HG03135 (cell line): ENCODE data around the gene ANKFY1.
A peak's percentile ranks its signal among the peaks of the same experiment; 100 is the strongest.
"Not testable (repeated sequence)": the region's sequence is repeated elsewhere in the genome, so short reads cannot be mapped to it uniquely, and the experiment has no call there.

Experiments
- ATAC-seq: cut with Tn5 transposase; IDR thresholded peaks from one replicate; pipeline ENCODE4 v1.9.1; 2021; ENCODE audit warnings: mild to moderate bottlenecking, moderate library complexity; ENCODE audit not compliant: unreplicated experiment

ANKFY1 gene

DNA sequence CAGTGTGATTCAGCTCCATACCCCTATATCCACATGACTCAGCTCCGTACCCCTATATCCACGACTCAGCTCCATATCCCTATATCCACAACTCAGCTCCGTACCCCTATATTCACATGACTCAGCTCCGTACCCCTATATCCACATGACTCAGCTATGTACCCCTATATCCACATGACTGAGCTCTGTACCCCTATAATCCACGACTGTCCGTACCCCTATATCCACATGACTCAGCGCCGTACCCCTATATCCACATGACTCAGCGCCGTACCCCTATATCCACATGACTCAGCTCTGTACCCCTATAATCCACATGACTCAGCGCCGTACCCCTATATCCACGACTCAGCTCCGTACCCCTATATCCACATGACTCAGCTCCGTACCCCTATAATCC is 104.0 kb downstream of the ANKFY1 start:
- no peak for ATAC-seq

DNA sequence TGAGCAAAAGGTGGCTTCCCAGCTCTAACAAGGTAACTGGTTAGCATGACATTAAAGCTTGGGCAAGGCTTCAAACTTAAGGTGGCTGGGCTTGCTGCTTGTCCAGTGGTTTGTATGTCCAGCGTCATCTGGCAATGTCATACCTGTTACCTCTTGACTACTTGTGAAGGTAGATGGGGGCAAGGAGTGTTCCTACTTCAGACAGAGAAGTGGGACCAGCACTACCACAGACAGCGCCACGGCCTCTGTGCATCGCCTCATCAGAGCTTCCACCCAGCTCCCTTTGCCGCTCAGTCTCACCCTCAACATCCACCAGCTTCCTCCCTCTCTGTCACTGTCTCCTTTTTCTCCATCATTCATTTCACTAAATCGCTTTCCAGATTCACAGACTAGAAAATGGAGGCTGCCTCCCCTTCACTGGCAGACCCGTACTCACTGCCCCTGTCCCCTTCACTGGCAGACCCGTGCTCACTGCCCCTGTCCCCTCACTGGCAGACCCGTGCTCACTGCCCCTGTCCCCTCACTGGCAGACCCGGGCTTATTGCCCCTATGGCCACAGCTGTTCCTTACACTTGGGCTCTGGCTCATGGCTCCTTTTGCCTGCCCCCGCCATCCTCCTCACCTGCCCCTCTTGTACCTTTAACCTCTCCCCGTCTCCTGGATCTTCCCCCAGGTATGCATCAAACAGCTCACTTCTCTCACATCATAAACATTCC is 106.0 kb downstream of the ANKFY1 start:
- ATAC-seq: no peak

GRCh38 chr17:4156750-4157381 is 106.9 kb downstream of the ANKFY1 start:
- no peak for ATAC-seq

- ATAC-seq: no peak
Observed at GRCh38 chr17:4155980-4156620, 107.7 kb downstream of the ANKFY1 start.

DNA sequence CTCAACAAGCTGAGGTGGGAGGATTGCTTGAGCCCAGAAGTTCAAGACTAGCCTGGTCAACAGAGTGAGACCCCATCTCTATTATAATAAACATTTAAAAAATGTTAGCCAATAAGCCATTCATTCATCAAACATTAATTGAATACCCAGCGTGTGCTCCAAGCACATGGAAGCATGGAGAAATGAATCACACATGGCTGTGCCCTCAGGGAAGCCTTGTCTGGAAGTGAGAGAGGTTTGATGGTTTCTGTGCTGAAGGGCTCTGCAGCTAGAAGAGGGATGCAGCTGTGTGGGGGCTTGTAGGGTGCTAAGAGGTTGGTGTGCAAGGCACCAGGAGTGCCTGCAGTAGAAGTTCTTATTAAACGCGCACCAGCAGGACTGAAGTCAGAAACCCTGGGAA is 109.6 kb downstream of the ANKFY1 start:
- ATAC-seq: no peak

DNA sequence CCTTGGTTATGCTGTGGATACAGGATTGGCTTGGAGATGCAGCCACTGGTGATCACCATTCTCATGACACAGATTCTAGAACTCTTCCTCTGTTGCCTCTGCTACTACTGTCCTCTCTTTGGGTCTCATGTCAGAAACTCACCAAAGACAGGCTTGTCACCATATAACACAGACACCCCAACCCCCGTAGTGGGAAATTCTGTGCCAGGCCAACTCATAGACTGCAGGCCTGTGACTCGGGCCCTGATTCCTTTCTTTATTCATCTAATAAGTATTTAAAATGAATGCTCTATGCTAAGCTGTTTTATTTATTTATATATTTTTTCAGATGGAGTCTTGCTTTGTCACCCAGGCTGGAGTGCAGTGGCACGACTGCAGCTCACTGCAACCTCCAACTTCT is 111.3 kb downstream of the ANKFY1 start:
- no peak for ATAC-seq

GRCh38 chr17:4150096-4150495 is 113.7 kb downstream of the ANKFY1 start:
- ATAC-seq: no peak

- ATAC-seq: no peak
Observed at GRCh38 chr17:4148611-4149308, 115.0 kb downstream of the ANKFY1 start.

DNA sequence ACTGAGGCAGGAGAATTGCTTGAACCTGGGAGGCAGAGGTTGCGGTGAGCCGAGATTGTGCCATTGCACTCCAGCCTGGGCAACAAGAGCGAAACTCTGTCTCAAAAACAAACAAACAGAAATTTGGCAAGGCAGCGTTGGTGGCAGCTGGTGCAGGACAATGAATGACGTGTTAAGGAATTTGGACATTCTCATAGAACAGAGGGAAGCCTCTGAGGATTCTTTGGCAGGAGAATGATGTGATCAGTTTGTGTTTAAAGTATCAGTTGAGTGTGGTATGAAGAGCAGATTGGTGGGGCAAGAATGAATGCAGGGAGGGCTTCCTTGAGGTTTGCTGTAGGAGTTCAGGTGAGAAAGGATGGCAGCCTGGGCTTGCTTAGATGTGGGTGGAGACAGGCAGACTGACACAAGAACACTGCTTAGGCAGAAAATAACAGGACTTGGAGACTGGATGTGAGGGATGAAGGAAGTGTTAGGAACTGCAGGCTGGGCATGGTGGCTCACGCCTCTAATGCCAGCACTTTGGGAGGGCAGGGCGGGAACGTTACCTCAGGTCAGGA is 115.9 kb downstream of the ANKFY1 start:
- no peak for ATAC-seq

DNA sequence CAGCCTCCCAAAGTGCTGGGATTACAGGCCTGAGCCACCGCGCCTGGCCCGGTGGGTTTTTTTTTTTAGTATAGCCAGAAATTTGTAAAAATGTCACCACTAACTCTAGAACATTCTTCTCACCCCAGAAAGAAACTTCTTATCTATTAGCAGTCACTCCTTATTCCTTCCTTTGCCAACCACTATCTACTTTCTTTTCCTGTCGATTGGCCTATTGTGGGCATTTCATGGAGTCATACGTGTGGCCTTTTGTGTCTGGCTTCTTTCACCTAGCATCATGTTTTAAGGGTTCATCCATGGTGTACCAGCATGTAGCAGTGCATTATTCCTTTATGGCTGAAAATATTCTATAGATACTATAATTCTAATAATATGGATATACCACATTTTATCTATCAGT is 117.1 kb downstream of the ANKFY1 start:
- no peak for ATAC-seq

GRCh38 chr17:4144422-4144747 is 119.4 kb downstream of the ANKFY1 start:
- no peak for ATAC-seq

GRCh38 chr17:4143563-4144421 is 120.0 kb downstream of the ANKFY1 start:
- ATAC-seq: peak; percentile 63

DNA sequence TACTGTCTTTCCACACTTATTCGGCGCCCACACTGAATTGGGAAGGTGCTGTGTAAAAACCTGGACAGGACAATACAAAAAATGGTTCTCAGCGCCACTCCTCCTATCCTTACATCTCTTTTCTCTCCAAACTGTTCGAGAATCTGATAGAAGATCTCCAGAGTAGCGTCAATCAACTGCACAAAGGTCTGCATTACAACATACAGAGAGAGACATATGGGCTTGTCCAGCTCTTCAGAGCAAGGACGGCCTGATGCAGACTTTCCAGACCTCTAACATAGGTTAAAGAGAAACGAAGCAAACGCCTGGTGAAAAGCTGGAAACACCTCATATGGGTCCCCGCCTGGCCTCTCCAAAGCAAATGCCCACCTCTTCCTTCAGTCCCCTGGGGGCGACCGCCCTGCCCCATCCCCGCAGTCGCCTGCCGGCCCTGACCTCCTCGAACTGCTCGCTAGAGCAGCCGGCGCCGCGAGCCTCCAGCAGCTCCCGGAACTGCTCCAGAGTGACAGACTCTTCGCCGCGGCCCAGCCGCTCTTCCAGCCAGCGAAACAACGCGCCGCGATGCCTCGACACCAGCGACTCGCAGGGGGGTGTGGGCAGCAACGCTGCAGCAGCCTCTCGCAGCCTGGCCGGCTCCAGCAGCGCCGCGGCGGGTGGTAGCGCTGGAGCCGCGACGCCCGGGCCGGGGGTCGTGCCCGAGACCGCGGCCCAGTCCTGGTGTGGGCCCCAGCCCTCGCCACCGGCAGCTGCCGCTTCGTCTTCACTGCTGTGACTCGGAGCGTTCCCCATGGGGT is 121.5 kb downstream of the ANKFY1 start:
- ATAC-seq: peak; percentile 34

DNA sequence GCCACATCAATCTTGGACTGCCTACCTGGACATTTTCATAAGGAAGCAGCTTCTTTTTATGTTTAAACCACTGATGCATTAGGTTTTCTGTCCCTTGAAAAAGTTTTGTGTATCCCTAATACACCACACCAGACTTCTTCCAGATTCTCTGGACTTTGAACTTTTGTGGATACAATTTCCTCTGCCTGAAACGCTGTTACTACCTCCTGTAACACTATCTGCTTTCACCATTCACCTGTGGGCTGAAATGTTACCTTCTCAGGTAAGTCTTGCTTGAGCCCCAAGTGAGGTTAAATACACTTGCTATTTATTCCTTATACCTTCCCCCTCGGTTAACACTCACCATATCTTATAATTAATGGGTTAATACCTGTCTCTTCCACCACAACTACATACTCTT is 123.7 kb downstream of the ANKFY1 start:
- ATAC-seq: no peak

DNA sequence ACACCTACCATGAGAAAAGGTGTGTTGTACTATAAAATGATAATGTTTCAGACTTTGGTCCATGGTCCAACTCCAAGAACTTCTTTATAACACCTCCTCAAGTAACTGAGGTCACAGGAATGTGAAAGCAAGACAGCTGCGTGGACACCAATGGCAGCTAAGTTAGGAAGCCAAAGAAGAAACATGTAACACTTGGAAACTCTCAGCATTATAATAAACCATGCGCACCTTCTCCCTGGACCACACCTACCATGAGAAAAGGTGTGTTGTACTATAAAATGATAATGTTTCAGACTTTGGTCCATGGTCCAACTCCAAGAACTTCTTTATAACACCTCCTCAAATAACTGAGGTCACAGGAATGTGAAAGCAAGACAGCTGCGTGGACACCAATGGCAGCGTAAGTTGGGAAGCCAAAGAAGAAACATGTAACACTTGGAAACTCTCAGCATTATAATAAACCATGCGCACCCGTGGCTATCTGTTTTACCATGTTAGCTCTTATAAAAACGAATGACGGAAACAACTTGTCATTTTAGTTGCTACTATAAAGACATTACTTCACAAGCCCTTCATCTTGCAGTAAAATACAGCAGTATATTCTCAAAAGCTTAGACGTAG is 124.8 kb downstream of the ANKFY1 start:
- not testable (repeated sequence) for ATAC-seq

DNA sequence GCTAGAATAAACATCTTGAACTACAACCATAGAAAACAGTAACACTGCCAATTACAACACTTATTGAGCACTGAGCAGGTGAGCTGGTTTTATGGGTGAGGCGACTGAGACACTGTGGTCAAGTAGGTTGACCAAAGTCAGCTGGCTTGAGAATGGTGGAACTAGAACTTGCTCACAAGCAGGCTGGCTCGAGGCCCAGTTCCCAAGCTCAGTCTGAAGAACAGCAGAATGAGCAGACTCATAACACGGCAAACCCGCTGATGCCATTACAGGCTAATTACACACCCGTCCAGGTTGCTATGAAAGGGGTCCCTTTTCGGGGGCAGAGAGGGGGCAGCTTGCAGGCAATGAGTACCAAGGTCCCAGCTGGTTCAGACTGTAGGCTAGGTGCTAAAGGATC is 127.4 kb downstream of the ANKFY1 start:
- no peak for ATAC-seq

DNA sequence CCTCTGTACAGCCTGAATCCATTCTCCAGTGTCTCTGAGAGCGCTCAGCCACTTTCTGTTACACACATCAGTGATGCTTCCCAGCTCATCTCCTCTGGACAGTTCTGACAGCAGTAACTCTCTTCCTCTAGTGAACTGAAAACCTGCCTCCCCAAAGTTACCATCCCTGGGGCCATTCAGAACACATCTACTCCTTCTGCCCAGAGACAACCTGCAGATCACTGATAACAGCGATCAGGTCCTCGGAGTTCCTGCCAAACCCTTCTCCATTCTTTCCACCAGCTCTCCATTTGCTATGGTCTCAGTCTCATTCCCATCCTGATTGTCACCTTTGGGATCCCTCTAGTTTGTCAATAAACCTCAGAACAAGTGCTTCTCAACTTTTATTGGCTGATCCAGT is 128.3 kb downstream of the ANKFY1 start:
- ATAC-seq: no peak

DNA sequence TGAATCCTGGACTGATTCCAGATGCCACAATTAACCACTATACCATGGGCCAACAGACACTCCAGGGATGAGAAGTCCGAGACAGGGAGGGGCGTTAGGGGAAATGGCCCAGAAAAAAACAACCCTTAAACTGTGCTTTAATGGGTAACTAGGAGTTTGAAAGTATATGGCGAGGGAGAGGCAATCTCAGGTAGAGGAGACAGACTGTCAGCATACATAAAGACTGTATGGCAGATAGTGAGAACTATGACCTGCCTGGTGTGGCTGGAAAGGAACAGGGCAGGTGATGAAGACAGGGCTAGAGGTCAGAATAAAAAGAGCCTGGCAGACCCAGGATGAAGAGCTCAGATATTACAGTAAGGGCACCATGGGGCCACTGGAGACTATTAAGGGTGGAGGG is 129.1 kb downstream of the ANKFY1 start:
- no peak for ATAC-seq

DNA sequence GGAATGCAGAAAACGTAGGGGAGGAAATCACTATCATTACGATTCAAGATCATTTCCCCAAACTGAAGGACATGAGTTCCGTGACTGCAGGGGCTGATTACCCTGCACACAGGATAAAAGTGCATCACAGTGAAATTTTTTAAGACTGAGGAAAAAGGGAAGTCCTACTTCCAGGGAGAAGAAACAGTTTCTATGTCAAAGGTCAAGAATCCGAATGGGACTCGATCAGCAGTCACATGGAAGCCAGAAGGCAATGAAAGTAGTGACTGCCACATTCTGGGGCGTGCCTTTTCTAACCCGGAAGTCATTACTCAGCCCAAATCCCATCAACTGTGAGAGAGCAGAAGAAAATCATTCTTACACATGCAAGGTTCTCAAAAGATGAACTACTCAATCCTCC is 133.1 kb downstream of the ANKFY1 start:
- ATAC-seq: no peak
